ENCODE results near the gene PHKB. TPM values are rescaled to one million over a fixed set of nuclear protein-coding genes. Genes with fewer than 3 reads are reported as not detected.

PHKB gene
- total RNA-seq, 4 donors from 2014 or later: 38.8 to 94.2 (median 55.7) TPM

DNA sequence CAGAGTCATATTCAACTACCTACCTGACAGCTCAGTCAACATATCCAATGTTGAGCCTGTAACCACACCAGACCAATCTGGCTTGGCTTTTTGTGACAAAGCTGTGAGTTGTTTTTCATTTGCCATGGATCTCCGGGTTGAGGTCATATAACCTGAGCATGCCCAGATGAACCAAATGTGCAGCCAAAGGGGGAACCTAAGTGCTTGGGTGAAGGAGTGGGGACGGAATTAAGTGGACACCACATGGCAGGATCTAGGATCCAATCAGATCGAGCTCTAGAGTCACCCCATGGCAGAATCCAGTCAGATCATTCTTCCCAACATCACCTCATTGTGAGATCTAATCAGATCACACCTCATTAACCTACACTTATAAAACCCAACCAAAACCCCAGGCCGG, 258.6 kb downstream of the PHKB start:
- ATAC-seq: no peak
- Histone ChIP-seq H3K36me3 (no peaks in the 10 kb centered on the region), H3K9me3 (no peaks in the 10 kb centered on the region), H3K27me3 (peaks cover 4% of the 10 kb centered on the region), H3K4me3 (no peak overlapping the region), H3K27ac (no peak overlapping the region), H3K4me1 (no peaks in the 10 kb centered on the region)
- 67 to 89% methylated on average over 3 of the region's 4 CpGs for WGBS, 2 donors (ENCODE audit: low coverage in 1 of 2)
- no peak for TF ChIP-seq EP300 (IDR thresholded peaks at IDR 0.05)
- TF ChIP-seq POLR2AphosphoS5 (IDR thresholded peaks at IDR 0.05): no peak
- TF ChIP-seq, protein P1, sequence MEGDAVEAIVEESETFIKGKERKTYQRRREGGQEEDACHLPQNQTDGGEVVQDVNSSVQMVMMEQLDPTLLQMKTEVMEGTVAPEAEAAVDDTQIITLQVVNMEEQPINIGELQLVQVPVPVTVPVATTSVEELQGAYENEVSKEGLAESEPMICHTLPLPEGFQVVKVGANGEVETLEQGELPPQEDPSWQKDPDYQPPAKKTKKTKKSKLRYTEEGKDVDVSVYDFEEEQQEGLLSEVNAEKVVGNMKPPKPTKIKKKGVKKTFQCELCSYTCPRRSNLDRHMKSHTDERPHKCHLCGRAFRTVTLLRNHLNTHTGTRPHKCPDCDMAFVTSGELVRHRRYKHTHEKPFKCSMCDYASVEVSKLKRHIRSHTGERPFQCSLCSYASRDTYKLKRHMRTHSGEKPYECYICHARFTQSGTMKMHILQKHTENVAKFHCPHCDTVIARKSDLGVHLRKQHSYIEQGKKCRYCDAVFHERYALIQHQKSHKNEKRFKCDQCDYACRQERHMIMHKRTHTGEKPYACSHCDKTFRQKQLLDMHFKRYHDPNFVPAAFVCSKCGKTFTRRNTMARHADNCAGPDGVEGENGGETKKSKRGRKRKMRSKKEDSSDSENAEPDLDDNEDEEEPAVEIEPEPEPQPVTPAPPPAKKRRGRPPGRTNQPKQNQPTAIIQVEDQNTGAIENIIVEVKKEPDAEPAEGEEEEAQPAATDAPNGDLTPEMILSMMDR (IDR thresholded peaks at IDR 0.05): no peak
- TF ChIP-seq POLR2A (IDR thresholded peaks at IDR 0.05): no peak

DNA sequence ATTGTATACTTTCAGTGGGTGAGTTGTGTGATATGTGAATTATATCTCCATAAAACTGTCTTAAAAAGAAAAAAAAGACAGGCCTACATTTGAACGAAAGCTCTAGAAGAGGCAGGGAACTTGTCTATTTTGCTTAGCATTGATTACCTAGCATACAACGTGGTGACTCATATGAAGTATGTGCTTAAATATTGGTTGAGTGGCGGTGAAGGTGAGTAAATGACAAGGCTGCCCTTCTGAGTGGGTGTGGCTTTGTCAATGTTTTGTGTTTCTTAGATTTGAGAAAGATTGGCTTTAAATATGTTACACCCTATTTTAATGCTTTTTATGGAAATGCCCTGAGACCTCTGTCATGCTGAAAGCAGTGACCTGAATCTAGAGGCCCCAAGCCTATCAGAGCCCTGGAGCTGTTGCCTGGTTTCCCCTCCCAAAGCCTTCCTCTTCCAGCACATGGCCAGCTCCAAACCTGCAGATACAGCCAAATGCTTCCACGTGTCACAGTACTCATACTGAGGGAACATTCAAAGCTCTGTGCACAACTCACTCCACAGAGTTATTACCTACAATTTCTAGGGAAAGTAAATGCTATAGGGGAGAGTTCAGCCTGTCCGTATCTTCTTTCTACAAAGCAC, 260.0 kb downstream of the PHKB start:
- Histone ChIP-seq H3K27me3 (no peaks in the 10 kb centered on the region), H3K9me3 (no peaks in the 10 kb centered on the region), H3K27ac (no peak overlapping the region), H3K36me3 (no peaks in the 10 kb centered on the region), H3K4me3 (no peak overlapping the region), H3K4me1 (no peaks in the 10 kb centered on the region)
- ATAC-seq: no peak
- TF ChIP-seq POLR2A (IDR thresholded peaks at IDR 0.05) (no peak), POLR2AphosphoS5 (IDR thresholded peaks at IDR 0.05) (no peak)
- WGBS, 2 donors (ENCODE audit: low coverage in 1 of 2): 76% methylated on average over 5 of the region's 5 CpGs

DNA sequence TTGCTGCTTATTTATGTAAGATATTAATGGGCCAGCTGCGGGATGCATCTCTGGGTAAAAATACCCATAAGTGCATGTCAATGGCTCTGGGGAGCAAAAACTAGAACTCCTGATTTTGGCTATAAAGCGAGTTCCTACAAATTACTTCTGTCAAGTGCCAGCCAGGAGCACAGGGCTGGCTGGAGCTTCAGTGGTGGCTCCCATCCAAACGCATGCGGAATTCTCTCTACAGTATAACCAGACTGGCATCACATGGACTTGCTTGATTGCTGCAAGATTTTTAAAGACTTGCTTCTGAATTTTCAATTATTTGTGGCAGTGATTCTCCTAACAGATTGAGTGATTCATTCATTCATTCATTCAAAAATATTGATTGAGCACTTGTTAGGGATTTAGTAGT, 260.9 kb downstream of the PHKB start:
- Histone ChIP-seq H3K4me3 (no peak overlapping the region), H3K4me1 (no peaks in the 10 kb centered on the region), H3K27me3 (peaks cover 5% of the 10 kb centered on the region), H3K27ac (no peak overlapping the region), H3K9me3 (no peaks in the 10 kb centered on the region), H3K36me3 (no peaks in the 10 kb centered on the region)
- no peak for ATAC-seq
- TF ChIP-seq, protein P1 (IDR thresholded peaks at IDR 0.05): no peak
- TF ChIP-seq POLR2AphosphoS5 (IDR thresholded peaks at IDR 0.05): no peak
- no peak for TF ChIP-seq POLR2A (IDR thresholded peaks at IDR 0.05)
- no peak for TF ChIP-seq EP300 (IDR thresholded peaks at IDR 0.05)
- WGBS, 2 donors (ENCODE audit: low coverage in 1 of 2): 91% methylated on average over 4 of the region's 4 CpGs; no CpG with 5 or more reads in 1 of the 2 donors

DNA sequence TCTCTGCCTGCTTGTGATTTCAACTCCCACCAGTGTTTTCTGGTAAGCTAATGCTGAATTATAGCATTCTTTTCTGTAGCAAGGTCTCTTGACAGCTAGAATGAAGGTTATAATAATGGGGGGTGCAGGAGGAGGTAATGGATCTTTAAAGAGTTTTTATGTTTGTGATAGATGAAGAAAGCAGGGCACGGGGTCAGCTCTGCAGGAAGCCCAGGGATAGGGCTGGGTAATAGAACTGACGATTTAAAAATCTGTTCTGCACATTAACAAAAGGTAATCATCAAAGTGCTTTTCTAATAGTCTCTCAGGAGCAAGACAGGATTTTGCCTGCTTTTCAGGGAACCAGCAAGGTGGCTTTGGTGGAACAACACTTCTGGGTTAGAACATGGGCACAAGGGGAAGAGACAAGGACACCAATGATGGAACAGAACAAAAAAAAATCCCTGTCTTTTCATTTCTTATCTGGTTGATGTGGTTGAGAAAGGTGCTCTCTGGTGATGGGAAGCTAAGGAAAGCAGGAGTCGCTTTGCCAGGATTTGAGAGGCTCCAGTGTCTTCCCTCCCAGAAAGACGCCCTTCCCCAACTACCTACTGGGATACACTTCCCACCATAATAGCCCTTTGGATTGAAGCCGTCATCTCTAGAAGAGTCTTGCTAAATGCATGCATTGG, 263.1 kb downstream of the PHKB start:
- no peak for TF ChIP-seq POLR2AphosphoS5 (IDR thresholded peaks at IDR 0.05)
- no peak for TF ChIP-seq EP300 (IDR thresholded peaks at IDR 0.05)
- TF ChIP-seq POLR2A (IDR thresholded peaks at IDR 0.05): no peak
- TF ChIP-seq, protein P1 (IDR thresholded peaks at IDR 0.05): no peak
- 60 to 72% methylated on average over 5 of the region's 5 CpGs for WGBS, 2 donors (ENCODE audit: low coverage in 1 of 2)
- Histone ChIP-seq H3K27ac (no peak overlapping the region), H3K36me3 (no peaks in the 10 kb centered on the region), H3K4me1 (no peaks in the 10 kb centered on the region), H3K4me3 (no peak overlapping the region), H3K27me3 (peaks cover 8% of the 10 kb centered on the region), H3K9me3 (no peaks in the 10 kb centered on the region)
- no peak for ATAC-seq

DNA sequence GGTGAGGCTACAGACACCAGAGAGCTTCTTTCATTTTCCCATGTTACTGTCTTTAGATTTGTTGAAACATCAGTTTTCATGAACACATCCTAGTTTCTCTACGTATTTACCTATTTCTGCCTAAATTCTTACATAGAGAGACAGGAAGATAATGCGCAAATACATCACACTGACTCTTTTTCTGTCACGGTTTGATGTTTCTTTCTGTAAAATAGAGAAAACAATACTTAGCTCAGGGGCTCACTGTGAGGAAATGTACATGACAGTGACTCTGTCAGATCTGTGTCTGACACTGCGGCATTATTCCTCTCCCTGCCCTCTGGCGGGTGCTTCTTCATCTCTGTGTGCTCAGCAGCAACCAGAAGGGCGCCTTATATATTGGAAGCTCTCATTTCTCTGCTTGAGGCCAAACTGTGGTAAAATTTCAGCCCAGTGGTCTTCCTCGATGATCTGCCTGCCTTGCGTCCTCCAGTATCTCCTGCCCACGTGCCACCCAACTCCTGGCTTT, 264.1 kb downstream of the PHKB start:
- H3K9me3 ChIP-seq: no peaks in the 10 kb centered on the region
- H3K4me3 ChIP-seq: no peak overlapping the region
- TF ChIP-seq POLR2AphosphoS5 (IDR thresholded peaks at IDR 0.05): no peak
- TF ChIP-seq, protein P1 (IDR thresholded peaks at IDR 0.05): no peak
- TF ChIP-seq POLR2A (IDR thresholded peaks at IDR 0.05): no peak
- no peak for TF ChIP-seq EP300 (IDR thresholded peaks at IDR 0.05)
- 80 to 84% methylated on average over 8 of the region's 9 CpGs for WGBS, 2 donors (ENCODE audit: low coverage in 1 of 2)
- no peak overlapping the region for H3K27ac ChIP-seq
- H3K27me3 ChIP-seq: peaks cover 14% of the 10 kb centered on the region
- no peaks in the 10 kb centered on the region for H3K4me1 ChIP-seq
- no peaks in the 10 kb centered on the region for H3K36me3 ChIP-seq
- no peak for ATAC-seq

Data from gastroesophageal sphincter (tissue), 4 donors.